Left hindlimb (tissue), 1 donor: ENCODE results near the gene METTL9.
"Not testable (repeated sequence)": the region's sequence is repeated elsewhere in the genome, so short reads cannot be mapped to it uniquely, and the experiment has no call there.

Experiments
- DNase-seq: peaks from one replicate; pipeline ENCODE4 v3.0.0-alpha.2; 2018

METTL9 gene

GRCh38 chr16:21574372-21574771, 25.0 kb upstream of the METTL9 start:
- no peak for DNase-seq

- DNase-seq, result not testable (repeated sequence)
These were observed 23.1 kb upstream of the METTL9 start for GRCh38 chr16:21576323-21576722.

GRCh38 chr16:21577487-21577886, 21.9 kb upstream of the METTL9 start:
- not testable (repeated sequence) for DNase-seq

GRCh38 chr16:21578311-21578710, 21.1 kb upstream of the METTL9 start:
- not testable (repeated sequence) for DNase-seq

GRCh38 chr16:21580131-21580530, 19.2 kb upstream of the METTL9 start:
- not testable (repeated sequence) for DNase-seq

GRCh38 chr16:21580807-21581206, 18.6 kb upstream of the METTL9 start:
- no peak for DNase-seq

- no peak for DNase-seq
These were observed 14.6 kb upstream of the METTL9 start for GRCh38 chr16:21584817-21585216.

GRCh38 chr16:21588593-21588992, 10.8 kb upstream of the METTL9 start:
- not testable (repeated sequence) for DNase-seq

GRCh38 chr16:21589551-21589950, 9.8 kb upstream of the METTL9 start:
- DNase-seq, result no peak

GRCh38 chr16:21590287-21590686, 9.1 kb upstream of the METTL9 start:
- DNase-seq, result no peak

- DNase-seq, result no peak
These were observed 8.6 kb upstream of the METTL9 start for GRCh38 chr16:21590796-21591195.

GRCh38 chr16:21592191-21592590, 7.2 kb upstream of the METTL9 start:
- DNase-seq, result no peak

GRCh38 chr16:21593530-21594289, 5.7 kb upstream of the METTL9 start:
- no peak for DNase-seq

GRCh38 chr16:21597561-21598030, 1.8 kb upstream of the METTL9 start:
- DNase-seq, result no peak

- DNase-seq, result no peak
These were observed 1.2 kb upstream of the METTL9 start for GRCh38 chr16:21598206-21598605.

- no peak for DNase-seq
These were observed 666 bp upstream of the METTL9 start for GRCh38 chr16:21598701-21599121.

- no peak for DNase-seq
These were observed 825 bp downstream of the METTL9 start for GRCh38 chr16:21600031-21600773.

GRCh38 chr16:21602785-21603184, 3.4 kb downstream of the METTL9 start:
- DNase-seq, result no peak

- no peak for DNase-seq
These were observed 4.6 kb downstream of the METTL9 start for GRCh38 chr16:21603928-21604327.

- not testable (repeated sequence) for DNase-seq
These were observed 6.5 kb downstream of the METTL9 start for GRCh38 chr16:21605848-21606247.

GRCh38 chr16:21608639-21609328, 9.4 kb downstream of the METTL9 start:
- DNase-seq, result no peak

- no peak for DNase-seq
These were observed 10.7 kb downstream of the METTL9 start for GRCh38 chr16:21610006-21610544.

- no peak for DNase-seq
These were observed 11.4 kb downstream of the METTL9 start for GRCh38 chr16:21610766-21611165.
